IgD-negative memory B cell (primary cell): Measurements from ENCODE around the gene PARPBP. TPM values are rescaled to one million over a fixed set of nuclear protein-coding genes. Genes with fewer than 3 reads are reported as not detected.
"Not testable (repeated sequence)": the region's sequence is repeated elsewhere in the genome, so short reads cannot be mapped to it uniquely, and the experiment has no call there.

ENCODE experiments used
- H3K27ac Mint-ChIP-seq, 3 donors: one replicate each; pipeline ENCODE4 v1.8.0; 2020 to 2022; ENCODE audit warnings: mild to moderate bottlenecking in 3 of 3, mixed read lengths in 3 of 3, moderate library complexity in 1 of 3
- H3K27me3 Mint-ChIP-seq: one replicate; pipeline ENCODE4 v1.8.0; 2021; ENCODE audit warnings: mixed read lengths
- H3K36me3 Mint-ChIP-seq: one replicate; pipeline ENCODE4 v1.8.0; 2020; ENCODE audit warnings: mild to moderate bottlenecking, mixed read lengths
- H3K4me1 Mint-ChIP-seq, 3 donors: one replicate each; pipeline ENCODE4 v1.8.0; 2020 to 2022; ENCODE audit warnings: mixed read lengths in 3 of 3, mild to moderate bottlenecking in 1 of 3
- H3K4me3 Mint-ChIP-seq, 4 donors: one replicate each; pipeline ENCODE4 v1.8.0; 2020 to 2022; ENCODE audit warnings: mild to moderate bottlenecking in 4 of 4, mixed read lengths in 4 of 4, moderate library complexity in 3 of 4
- H3K9me3 Mint-ChIP-seq, 3 donors: one replicate each; pipeline ENCODE4 v1.8.0; 2020 to 2021; ENCODE audit warnings: mixed read lengths in 3 of 3, mild to moderate bottlenecking in 1 of 3
- polyA plus RNA-seq: library from polyadenylated mRNA; unstranded; fragments of 300-500 nt; fragmentation: Illumina TruSeq; gene quantifications from one replicate; pipeline ENCODE4 v1.2.3, GENCODE V29; 2021

The PARPBP gene
- polyA plus RNA-seq, 1 donor from 2014 or later, result 2.1 TPM

DNA sequence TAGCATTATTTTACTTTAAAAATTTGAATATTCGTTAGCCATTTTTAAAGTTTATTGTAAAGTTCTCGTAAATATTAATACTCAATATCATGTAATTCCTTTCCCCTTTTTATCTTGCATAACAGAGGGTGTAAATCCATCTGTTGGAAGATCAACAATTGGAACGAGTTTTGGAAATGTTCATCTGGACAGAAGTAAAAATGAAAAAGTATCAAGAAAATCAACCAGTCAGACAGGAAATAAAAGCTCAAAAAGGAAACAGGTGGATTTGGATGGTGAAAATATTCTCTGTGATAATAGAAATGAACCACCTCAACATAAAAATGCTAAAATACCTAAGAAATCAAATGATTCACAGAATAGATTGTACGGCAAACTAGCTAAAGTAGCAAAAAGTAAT is 75.8 kb downstream of the PARPBP start:
- Mint-ChIP-seq H3K27me3 (no peaks in the 10 kb centered on the region), H3K36me3 (no peaks in the 10 kb centered on the region), H3K9me3 (no peaks in the 10 kb centered on the region), H3K4me1 (peaks cover 0 to 3% (median 0%) of the 10 kb centered on the region in 3 donors), H3K27ac (no peak overlapping the region), H3K4me3 (no peak overlapping the region)

DNA sequence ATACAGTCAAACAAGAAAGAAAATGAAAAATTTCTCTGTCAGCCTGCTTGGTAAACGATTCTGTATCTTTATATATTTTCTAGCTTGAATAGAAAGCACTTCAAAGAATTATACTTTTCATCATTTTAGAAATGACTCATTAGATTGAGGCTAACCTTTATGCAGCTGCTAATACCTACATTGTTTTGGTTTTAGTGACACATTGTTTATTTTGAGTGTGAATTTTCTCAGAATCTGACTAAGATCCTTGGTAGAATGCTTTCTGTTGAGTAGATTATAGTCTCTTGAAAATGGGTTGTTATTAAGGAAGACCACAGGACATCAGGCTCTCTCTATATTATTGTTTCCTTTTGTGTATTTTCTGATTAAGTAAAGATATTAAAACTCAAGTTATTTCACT is 77.8 kb downstream of the PARPBP start, which contains the start of gene PMCH:
Gene PMCH, minus strand, starts transcription at position 45 of the 400 bp plus-strand sequence. CDS start 63 bp downstream, outside the sequence.
- Mint-ChIP-seq H3K4me1 (peaks cover 0 to 3% (median 0%) of the 10 kb centered on the region in 3 donors), H3K27ac (no peak within 1 kb of the TSS), H3K4me3 (no peak within 1 kb of the TSS), H3K9me3 (no peaks in the 10 kb centered on the region), H3K36me3 (no peaks in the 10 kb centered on the region), H3K27me3 (no peaks in the 10 kb centered on the region)

DNA sequence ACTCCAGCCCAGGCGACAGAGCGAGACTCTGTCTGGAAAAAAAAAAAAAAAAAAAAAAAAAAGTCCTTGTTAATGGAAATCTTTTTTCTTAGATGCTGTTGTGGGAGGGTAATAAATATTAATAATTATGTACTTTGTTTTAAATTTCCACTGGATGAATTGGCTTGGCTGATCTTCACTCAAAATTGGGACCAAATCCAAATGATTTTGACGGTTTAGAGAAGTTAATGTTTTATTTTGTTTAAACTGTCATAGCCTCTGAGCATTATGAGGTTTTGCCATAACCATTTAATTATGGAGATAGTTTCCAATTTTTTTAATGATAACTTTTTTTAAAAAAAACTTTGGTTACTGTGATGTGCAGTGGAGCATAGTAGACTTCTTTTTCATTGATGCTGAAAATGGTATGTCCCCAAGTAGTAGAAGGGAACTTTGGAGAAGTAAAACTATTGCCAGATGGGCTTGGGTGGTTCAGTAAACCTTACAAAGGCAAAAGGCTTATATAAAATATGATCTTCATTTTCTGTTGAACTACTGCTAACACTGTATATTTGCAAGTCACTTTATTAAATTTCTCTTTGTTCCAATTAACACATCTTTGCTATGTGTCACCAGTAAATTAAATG is 81.6 kb downstream of the PARPBP start:
- Mint-ChIP-seq H3K36me3 (peaks cover 5% of the 10 kb centered on the region), H3K27ac (no peak overlapping the region), H3K4me3 (no peak overlapping the region), H3K9me3 (peaks cover 0 to 4% (median 0%) of the 10 kb centered on the region in 3 donors), H3K4me1 (peaks cover 0 to 1% (median 0%) of the 10 kb centered on the region in 3 donors), H3K27me3 (no peaks in the 10 kb centered on the region)

DNA sequence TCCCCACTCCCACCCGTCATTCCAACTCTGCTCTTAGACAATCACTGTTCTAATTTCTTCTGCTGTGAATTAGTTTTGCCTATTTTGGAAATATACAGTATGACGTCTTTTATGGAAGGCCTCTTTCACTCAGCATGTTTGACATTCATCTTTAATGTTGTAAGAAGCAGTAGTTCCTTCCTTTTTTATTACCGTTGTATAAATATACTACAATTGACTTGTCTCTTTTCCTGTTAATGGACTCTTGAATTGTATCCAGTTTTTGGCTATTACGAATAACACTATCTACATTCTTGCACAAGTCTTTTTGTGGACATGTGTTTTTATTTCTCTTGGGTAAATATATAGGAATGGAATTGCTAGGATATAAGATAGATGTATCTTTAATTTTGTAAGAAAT is 82.6 kb downstream of the PARPBP start:
- no peaks in the 10 kb centered on the region for H3K27me3 Mint-ChIP-seq
- peaks cover 0 to 8% (median 2%) of the 10 kb centered on the region in 3 donors for H3K9me3 Mint-ChIP-seq
- peaks cover 8% of the 10 kb centered on the region for H3K36me3 Mint-ChIP-seq
- H3K4me1 Mint-ChIP-seq, result no peaks in the 10 kb centered on the region
- H3K27ac Mint-ChIP-seq, result no peak overlapping the region
- H3K4me3 Mint-ChIP-seq, result no peak overlapping the region

DNA sequence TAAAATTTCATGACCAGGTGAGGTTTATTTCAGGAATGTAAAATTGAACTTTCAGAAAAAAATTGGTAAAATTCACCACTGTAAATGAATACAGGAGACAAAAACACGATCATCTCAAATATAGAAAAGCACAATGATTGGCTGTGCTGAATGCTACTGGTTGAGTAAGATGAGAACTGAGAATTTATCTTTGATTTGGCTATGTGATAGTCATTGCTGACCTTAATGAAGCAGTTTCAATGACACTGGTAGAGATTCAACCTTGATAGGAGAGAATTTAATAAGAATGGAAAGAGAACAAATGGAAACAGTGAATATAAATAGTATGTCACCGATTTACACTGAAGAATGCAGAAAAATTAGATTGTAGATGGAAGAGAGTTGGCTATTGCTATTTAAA is 84.0 kb downstream of the PARPBP start:
- Mint-ChIP-seq H3K4me3 (no peak overlapping the region), H3K36me3 (peaks cover 8% of the 10 kb centered on the region), H3K27ac (no peak overlapping the region), H3K4me1 (no peaks in the 10 kb centered on the region), H3K9me3 (peaks cover 2 to 14% (median 8%) of the 10 kb centered on the region in 3 donors), H3K27me3 (no peaks in the 10 kb centered on the region)

DNA sequence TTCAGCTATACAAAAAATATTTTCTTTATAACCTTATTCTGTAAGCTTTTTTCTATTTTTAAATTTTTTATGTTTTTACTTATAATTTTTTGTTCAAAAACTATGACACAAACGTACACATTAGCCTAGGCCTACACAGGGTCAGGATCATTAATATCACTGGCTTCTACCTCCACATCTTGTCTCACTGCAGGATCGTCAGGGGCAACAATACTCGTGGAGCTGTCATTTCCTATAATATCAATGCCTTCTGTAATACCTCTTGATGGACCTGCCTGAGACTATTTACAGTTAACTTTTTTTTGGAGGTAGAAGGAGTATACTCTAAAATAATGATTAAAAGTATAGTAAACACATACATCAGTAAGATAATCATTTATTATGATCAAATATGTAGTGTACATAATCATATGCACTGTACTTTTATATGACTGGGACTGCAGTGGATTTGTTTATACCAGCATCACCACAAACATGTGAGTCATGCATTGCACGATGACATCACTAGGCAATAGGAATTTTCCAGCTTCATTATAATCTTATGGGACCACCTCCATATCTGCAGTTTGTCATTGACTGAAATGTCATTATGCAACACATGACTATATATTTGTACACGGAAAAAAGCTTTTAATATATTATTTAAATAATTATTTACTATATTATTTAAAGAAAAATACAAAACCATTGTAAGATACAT is 96.2 kb downstream of the PARPBP start:
- no peak overlapping the region for H3K4me3 Mint-ChIP-seq
- no peaks in the 10 kb centered on the region for H3K27me3 Mint-ChIP-seq
- H3K9me3 Mint-ChIP-seq, result no peaks in the 10 kb centered on the region
- H3K36me3 Mint-ChIP-seq, result no peaks in the 10 kb centered on the region
- no peak overlapping the region for H3K27ac Mint-ChIP-seq
- no peaks in the 10 kb centered on the region for H3K4me1 Mint-ChIP-seq

DNA sequence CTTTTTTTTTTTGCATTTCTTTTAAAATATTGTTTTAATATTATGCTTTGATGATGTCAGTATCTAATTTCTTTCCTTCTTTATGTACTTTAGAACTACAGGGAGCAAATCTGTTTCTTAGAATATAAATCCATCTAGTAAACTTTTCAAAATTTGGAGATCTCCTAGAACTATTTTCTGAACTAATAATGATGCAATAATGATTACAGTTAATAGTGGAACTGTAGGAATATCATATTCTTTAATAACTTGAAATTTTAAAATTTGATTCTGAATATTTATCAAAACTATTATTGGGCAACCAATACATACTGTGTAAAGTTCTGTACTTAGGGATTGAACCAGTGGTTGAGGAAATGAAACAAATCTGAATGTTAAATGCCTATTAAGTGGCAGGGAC is 100.8 kb downstream of the PARPBP start:
- Mint-ChIP-seq H3K4me3 (no peak overlapping the region), H3K27me3 (no peaks in the 10 kb centered on the region), H3K4me1 (no peaks in the 10 kb centered on the region)

DNA sequence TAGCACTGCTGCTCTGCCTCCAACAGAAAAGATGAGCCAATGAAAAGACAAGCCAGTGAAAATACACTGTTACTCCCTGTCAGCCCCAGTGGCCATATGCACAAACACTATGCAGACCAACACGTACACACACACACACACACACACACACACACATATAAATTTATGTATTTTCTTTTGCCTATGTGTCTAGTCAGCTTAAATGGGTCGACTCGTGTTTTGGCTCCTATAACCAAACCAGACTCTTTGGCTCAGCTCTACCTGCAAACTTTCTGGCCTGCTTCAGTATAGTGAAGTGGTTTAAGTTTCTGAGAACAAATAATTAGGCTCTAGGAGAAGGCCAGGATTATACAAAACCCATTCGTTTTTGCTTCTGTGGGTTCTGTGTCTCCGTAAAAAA is 108.0 kb downstream of the PARPBP start:
- no peak overlapping the region for H3K4me3 Mint-ChIP-seq
- H3K27ac Mint-ChIP-seq, result no peak overlapping the region
- no peaks in the 10 kb centered on the region for H3K4me1 Mint-ChIP-seq
- no peaks in the 10 kb centered on the region for H3K36me3 Mint-ChIP-seq
- H3K9me3 Mint-ChIP-seq, result no peaks in the 10 kb centered on the region
- peaks cover 1% of the 10 kb centered on the region for H3K27me3 Mint-ChIP-seq

More for the DNA sequence above, 100.8 kb downstream of the PARPBP start:
- Mint-ChIP-seq H3K36me3 (no peaks in the 10 kb centered on the region), H3K9me3 (no peaks in the 10 kb centered on the region), H3K27ac (no peak overlapping the region)

DNA sequence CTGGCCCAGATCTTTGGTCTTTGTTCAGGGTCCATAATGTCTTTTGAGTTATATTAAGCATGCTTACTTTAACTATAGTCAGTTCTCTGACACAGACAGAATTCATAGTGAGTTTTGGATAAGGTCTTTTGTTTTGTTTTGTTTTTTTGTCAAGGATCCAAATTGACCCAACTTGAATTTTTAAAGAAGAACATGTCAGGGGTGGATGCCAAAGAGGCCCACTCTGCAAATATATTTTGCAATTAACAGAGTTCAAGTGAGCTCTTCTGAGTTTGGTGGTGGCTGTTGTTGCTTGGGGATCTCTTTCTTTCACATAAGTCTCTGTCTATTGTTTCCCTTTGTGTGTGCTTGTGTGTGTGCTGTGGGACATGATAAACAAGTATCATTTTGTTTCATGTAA is 112.1 kb downstream of the PARPBP start:
- no peak overlapping the region for H3K27ac Mint-ChIP-seq
- H3K4me1 Mint-ChIP-seq, result no peaks in the 10 kb centered on the region
- no peak overlapping the region for H3K4me3 Mint-ChIP-seq
- H3K9me3 Mint-ChIP-seq, result peaks cover 0 to 2% (median 0%) of the 10 kb centered on the region in 3 donors
- peaks cover 1% of the 10 kb centered on the region for H3K27me3 Mint-ChIP-seq
- H3K36me3 Mint-ChIP-seq, result no peaks in the 10 kb centered on the region

DNA sequence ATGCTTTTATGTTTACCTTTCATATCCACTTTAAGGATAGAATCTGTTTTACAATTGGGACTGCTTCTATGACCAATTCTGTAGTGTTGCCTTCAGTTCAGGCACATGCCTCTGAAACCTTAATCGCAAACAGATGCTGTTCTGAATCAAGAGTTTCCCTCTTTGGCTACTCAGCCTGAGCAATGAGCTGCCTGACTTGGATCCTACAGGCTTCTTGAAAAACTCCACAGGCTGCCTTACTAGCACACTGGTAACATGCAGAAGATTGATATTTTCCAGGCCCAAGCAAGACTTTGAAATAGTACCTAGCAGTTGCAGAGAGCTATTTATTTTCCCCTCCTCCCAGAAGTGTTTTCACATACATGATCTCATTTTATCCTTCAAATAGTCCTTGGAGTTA is 112.5 kb downstream of the PARPBP start:
- Mint-ChIP-seq H3K27me3 (peaks cover 1% of the 10 kb centered on the region), H3K9me3 (peaks cover under 1 to 2% (median 2%) of the 10 kb centered on the region in 3 donors), H3K27ac (no peak overlapping the region), H3K4me3 (no peak overlapping the region), H3K36me3 (no peaks in the 10 kb centered on the region), H3K4me1 (no peaks in the 10 kb centered on the region)

DNA sequence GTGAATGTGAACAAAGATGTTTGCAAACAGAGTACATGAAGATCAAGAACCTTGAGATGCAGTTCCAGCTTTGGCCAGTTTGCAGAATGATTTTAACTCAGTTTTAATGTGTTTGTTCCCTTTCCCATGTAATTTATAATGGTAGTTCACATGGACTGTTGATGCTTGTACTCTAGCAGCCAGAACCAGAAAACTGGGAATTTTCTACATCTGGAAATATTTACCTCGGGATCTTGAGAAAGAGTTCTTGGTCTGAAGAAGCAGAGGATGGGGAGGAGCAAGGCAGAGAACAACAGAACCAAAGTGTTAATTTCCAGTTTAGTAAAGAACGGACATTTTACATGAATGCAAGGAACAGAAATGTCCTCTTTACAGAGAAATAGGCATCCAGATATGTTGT is 114.6 kb downstream of the PARPBP start:
- Mint-ChIP-seq H3K4me1 (no peaks in the 10 kb centered on the region), H3K4me3 (no peak overlapping the region), H3K27ac (no peak overlapping the region), H3K27me3 (peaks cover 3% of the 10 kb centered on the region), H3K9me3 (peaks cover 5 to 7% (median 5%) of the 10 kb centered on the region in 3 donors), H3K36me3 (peaks cover 3% of the 10 kb centered on the region)

DNA sequence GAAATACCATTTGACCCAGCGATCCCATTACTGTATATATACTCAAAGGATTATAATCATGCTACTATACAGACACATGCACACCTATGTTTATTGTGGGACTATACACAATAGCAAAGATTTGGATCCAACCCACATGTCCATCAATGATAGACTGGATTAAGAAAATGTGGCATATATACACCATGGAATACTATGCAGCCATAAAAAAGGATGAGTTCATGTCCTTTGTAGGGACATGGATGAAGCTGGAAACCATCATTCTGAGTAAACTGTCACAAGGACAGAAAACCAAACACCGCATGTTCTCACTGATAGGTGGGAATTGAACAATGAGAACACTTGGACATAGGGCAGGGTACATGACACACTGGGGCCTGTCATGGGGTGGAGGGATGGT is 120.9 kb downstream of the PARPBP start:
- not testable (repeated sequence) for H3K36me3 Mint-ChIP-seq, H3K4me1 Mint-ChIP-seq, H3K27me3 Mint-ChIP-seq, H3K27ac Mint-ChIP-seq, H3K4me3 Mint-ChIP-seq
- peaks cover 7 to 15% (median 10%) of the 10 kb centered on the region in 3 donors for H3K9me3 Mint-ChIP-seq

Other genes starting within 250 kb of the PARPBP start
- 7.4 TPM for gene DRAM1, start 242.6 kb upstream of the PARPBP start, polyA plus RNA-seq
- 96.0 TPM for gene WASHC3, start 58.2 kb upstream of the PARPBP start, polyA plus RNA-seq
- gene NUP37, start 69 bp upstream of the PARPBP start, polyA plus RNA-seq, result 24.7 TPM
- gene PMCH, start 77.7 kb downstream of the PARPBP start, polyA plus RNA-seq, result not detected